NB4 (cell line): Measurements from ENCODE around the gene PTGR2.

Experiments
- CTCF ChIP-seq: IDR thresholded peaks from one replicate; pipeline ENCODE4 v1.5.1; 2012; ENCODE audit warnings: low read depth, low read length
- POLR2A ChIP-seq: IDR thresholded peaks from 2 replicates; pipeline ENCODE4 v1.6.1; 2011; ENCODE audit warnings: mild to moderate bottlenecking; ENCODE audit not compliant: insufficient read length; ENCODE audit errors: extremely low read depth

- TF ChIP-seq CTCF: no peak
- no peak for TF ChIP-seq POLR2A
Observed at GRCh38 chr14:73888460-73888725, 36.8 kb downstream of the PTGR2 start.
